Gastroesophageal sphincter (tissue), 4 donors: ENCODE data around the gene CILP. TPM values are rescaled to one million over a fixed set of nuclear protein-coding genes. Genes with fewer than 3 reads are reported as not detected.

Experiments used
- ATAC-seq: fragments of 150-250 bp; one replicate; pipeline ENCODE4 v1.9.1; 2016; ENCODE audit warnings: mild to moderate bottlenecking, moderate library complexity
- H3K27ac ChIP-seq, 4 donors: fragments of 200-600 bp; sonication (generic) in 3 of 4; 1 replicate in 3 of 4; 2 replicates in 1 of 4; pipeline ENCODE4 v1.5.1; 2016 to 2019
- H3K27me3 ChIP-seq: fragments of 200-600 bp; sonication (generic); one replicate; pipeline ENCODE4 v1.5.1; 2019
- H3K36me3 ChIP-seq, 2 donors: fragments of 200-600 bp; sonication (generic); one replicate each; pipeline ENCODE4 v1.5.1; 2019; ENCODE audit warnings: control low read depth in 1 of 2
- H3K4me1 ChIP-seq, 3 donors: fragments of 200-600 bp; sonication (generic); 1 replicate in 2 of 3; 2 replicates in 1 of 3; pipeline ENCODE4 v1.5.1; 2016 to 2019; ENCODE audit warnings: control low read depth in 2 of 3
- H3K4me3 ChIP-seq, 2 donors: fragments of 200-600 bp; sonication (generic); one replicate each; pipeline ENCODE4 v1.5.1; 2019; ENCODE audit warnings: mild to moderate bottlenecking in 1 of 2, moderate library complexity in 1 of 2
- H3K9me3 ChIP-seq, 3 donors: fragments of 200-600 bp; sonication (generic); one replicate each; pipeline ENCODE4 v1.5.1; 2017 to 2019; ENCODE audit warnings: control low read depth in 2 of 3
- CTCF ChIP-seq, 4 experiments: fragments of 200-600 bp in 2 of 4; fragments of 450-650 bp in 2 of 4; sonication (generic) in 1 of 4; IDR thresholded peaks; one replicate each; pipeline ENCODE4 v1.5.1; 2017 to 2019; ENCODE audit warnings: antibody characterized with exemption in 4 of 4, mild to moderate bottlenecking in 2 of 4, moderate library complexity in 2 of 4
- EP300 ChIP-seq: sonication (generic); formaldehyde crosslinking; IDR thresholded peaks from one replicate; pipeline ENCODE4 v1.6.1; 2017; ENCODE audit warnings: antibody characterized with exemption, mild to moderate bottlenecking
- POLR2A ChIP-seq, 2 donors: fragments of 450-650 bp; IDR thresholded peaks; one replicate each; pipeline ENCODE4 v1.6.1; 2017; ENCODE audit warnings: antibody characterized with exemption in 2 of 2, mild to moderate bottlenecking in 2 of 2, moderate library complexity in 1 of 2
- POLR2AphosphoS5 ChIP-seq: sonication (generic); formaldehyde crosslinking; IDR thresholded peaks from one replicate; pipeline ENCODE4 v1.6.1; 2017; ENCODE audit warnings: antibody characterized with exemption
- WGBS, 2 donors: methylation state at CpG; one replicate each; pipeline ENCODE4 v1.1.5; 2018; ENCODE audit warnings: low coverage in 1 of 2; 5-methylcytosine and 5-hydroxymethylcytosine counted together
- total RNA-seq, 4 donors: library from RNA; depleted of rRNA; stranded (reverse); fragments of >200 nt; gene quantifications; one replicate each; pipeline ENCODE4 v1.1.0, GENCODE V29; 2016

The CILP gene
- total RNA-seq, 4 donors from 2014 or later = 43.7 to 114 (median 74.5) TPM

GRCh38 chr15:65180167-65180566 lies 31.1 kb downstream of the CILP start:
- peaks cover 0 to 54% (median 9%) of the 10 kb centered on the region in 3 donors for H3K4me1 ChIP-seq
- H3K4me3 ChIP-seq = no peak overlapping the region
- no peaks in the 10 kb centered on the region for H3K27me3 ChIP-seq
- H3K36me3 ChIP-seq = peaks cover 3 to 48% of the 10 kb centered on the region in 2 donors
- H3K9me3 ChIP-seq = no peaks in the 10 kb centered on the region
- TF ChIP-seq CTCF (IDR thresholded peaks at IDR 0.05) = no peak
- no peak for TF ChIP-seq POLR2AphosphoS5
- TF ChIP-seq POLR2A (IDR thresholded peaks at IDR 0.05) = no peak
- TF ChIP-seq EP300 = no peak
- ATAC-seq = no peak
- H3K27ac ChIP-seq = no peak overlapping the region
- WGBS, 2 donors = 61 to 82% methylated on average over 2 to 3 of the region's 3 CpGs

GRCh38 chr15:65177901-65178300 lies 33.4 kb downstream of the CILP start:
- H3K4me3 ChIP-seq = no peak overlapping the region
- peaks cover 0 to 44% (median 3%) of the 10 kb centered on the region in 3 donors for H3K4me1 ChIP-seq
- no peak overlapping the region for H3K27ac ChIP-seq
- no peak for ATAC-seq
- no peaks in the 10 kb centered on the region for H3K9me3 ChIP-seq
- 40 to 83% methylated on average over 1 of the region's 1 CpG for WGBS, 2 donors
- peaks cover 3 to 68% of the 10 kb centered on the region in 2 donors for H3K36me3 ChIP-seq
- no peaks in the 10 kb centered on the region for H3K27me3 ChIP-seq
- TF ChIP-seq EP300 (no peak), CTCF (IDR thresholded peaks at IDR 0.05) (no peak), POLR2A (IDR thresholded peaks at IDR 0.05) (no peak), POLR2AphosphoS5 (no peak)

GRCh38 chr15:65176056-65176455 lies 35.2 kb downstream of the CILP start:
- peaks cover 0 to 26% (median 0%) of the 10 kb centered on the region in 3 donors for H3K4me1 ChIP-seq
- no peaks in the 10 kb centered on the region for H3K9me3 ChIP-seq
- H3K27me3 ChIP-seq = no peaks in the 10 kb centered on the region
- no peak overlapping the region for H3K27ac ChIP-seq
- no peak for TF ChIP-seq POLR2A (IDR thresholded peaks at IDR 0.05)
- H3K36me3 ChIP-seq = peaks cover 3 to 86% of the 10 kb centered on the region in 2 donors
- ATAC-seq = no peak
- H3K4me3 ChIP-seq = no peak overlapping the region

- Histone ChIP-seq H3K36me3 (peaks cover 3 to 92% of the 10 kb centered on the region in 2 donors), H3K4me3 (no peak overlapping the region), H3K27ac (no peak overlapping the region), H3K4me1 (peaks cover 0 to 20% (median 0%) of the 10 kb centered on the region in 3 donors), H3K27me3 (no peaks in the 10 kb centered on the region), H3K9me3 (no peaks in the 10 kb centered on the region)
- TF ChIP-seq POLR2AphosphoS5 (no peak), CTCF (IDR thresholded peaks at IDR 0.05) (no peak), EP300 (no peak), POLR2A (IDR thresholded peaks at IDR 0.05) (no peak)
- no peak for ATAC-seq
- WGBS, 2 donors = 80 to 86% methylated on average over 5 of the region's 5 CpGs
Measured at GRCh38 chr15:65175511-65175910, 35.8 kb downstream of the CILP start.

- Histone ChIP-seq H3K27ac (no peak overlapping the region), H3K27me3 (no peaks in the 10 kb centered on the region), H3K4me1 (peaks cover 0 to 10% (median 0%) of the 10 kb centered on the region in 3 donors), H3K9me3 (no peaks in the 10 kb centered on the region), H3K4me3 (no peak overlapping the region), H3K36me3 (peaks cover 3 to 96% of the 10 kb centered on the region in 2 donors)
- WGBS, 2 donors = 71 to 82% methylated on average over 3 to 5 of the region's 5 CpGs
- TF ChIP-seq CTCF (IDR thresholded peaks at IDR 0.05) = no peak
- no peak for ATAC-seq
Measured at GRCh38 chr15:65174509-65174908, 36.8 kb downstream of the CILP start.
